Stomach (tissue), 9 donors: Measurements from ENCODE around the gene BPIFB6. TPM values are rescaled to one million over a fixed set of nuclear protein-coding genes. Genes with fewer than 3 reads are reported as not detected.

Experiments
- DNase-seq, 2 donors: peaks; one replicate each; pipeline versions ENCODE4 v3.0.0 to v3.0.0-alpha.2; 2013 to 2019
- H3K27ac ChIP-seq, 5 donors: fragments of 200-600 bp in 4 of 5; sonication (generic) in 4 of 5; one replicate each; pipeline ENCODE4 v1.5.1; 2013 to 2019; ENCODE audit warnings: mild to moderate bottlenecking in 1 of 5, moderate library complexity in 1 of 5
- H3K27me3 ChIP-seq, 3 donors: fragments of 200-600 bp; sonication (generic); one replicate each; pipeline ENCODE4 v1.5.1; 2017 to 2019; ENCODE audit warnings: mixed run types in 1 of 3
- H3K36me3 ChIP-seq, 4 donors: fragments of 200-600 bp; sonication (generic); 1 replicate in 3 of 4; 2 replicates in 1 of 4; pipeline ENCODE4 v1.5.1; 2016 to 2019
- H3K4me1 ChIP-seq, 4 donors: fragments of 200-600 bp; sonication (generic); one replicate each; pipeline ENCODE4 v1.5.1; 2016 to 2019
- H3K4me3 ChIP-seq, 4 donors: fragments of 200-600 bp; sonication (generic) in 3 of 4; one replicate each; pipeline ENCODE4 v1.5.1; 2016 to 2019; ENCODE audit warnings: mild to moderate bottlenecking in 1 of 4
- H3K9me3 ChIP-seq, 4 donors: fragments of 200-600 bp; sonication (generic); one replicate each; pipeline ENCODE4 v1.5.1; 2016 to 2019
- CTCF ChIP-seq, 7 experiments: fragments of 450-650 bp in 4 of 7; fragments of 200-600 bp in 3 of 7; sonication (generic) in 3 of 7; IDR thresholded peaks; one replicate each; pipeline ENCODE4 v1.5.1; 2016 to 2019; ENCODE audit warnings: antibody characterized with exemption in 7 of 7, control low read depth in 2 of 7, mild to moderate bottlenecking in 1 of 7
- EP300 ChIP-seq: sonication (generic); formaldehyde crosslinking; IDR thresholded peaks from one replicate; pipeline ENCODE4 v1.6.1; 2017; ENCODE audit warnings: antibody characterized with exemption
- POLR2A ChIP-seq, 4 donors: fragments of 450-650 bp; IDR thresholded peaks; one replicate each; pipeline ENCODE4 v1.6.1; 2016; ENCODE audit warnings: antibody characterized with exemption in 4 of 4, control low read depth in 2 of 4, mild to moderate bottlenecking in 1 of 4, moderate library complexity in 1 of 4
- POLR2AphosphoS5 ChIP-seq, 3 donors: sonication (generic); formaldehyde crosslinking; IDR thresholded peaks; one replicate each; pipeline ENCODE4 v1.6.1; 2016; ENCODE audit warnings: antibody characterized with exemption in 3 of 3
- WGBS, 5 donors: extraction: QIAGEN DNeasy Blood & Tissue Kit in 3 of 5; methylation state at CpG; one replicate each; pipeline versions ENCODE4 v1.1.5 to v1.1.7; 2013 to 2018; 5-methylcytosine and 5-hydroxymethylcytosine counted together
- intact Hi-C: fragments of 100-400 bp; cut with DNase I; formaldehyde crosslinking; loops from one replicate; pipeline ENCODE4 v1.15.1; 2023; ENCODE audit warnings: low total_unique reads
- polyA plus RNA-seq, 3 donors: library from polyadenylated mRNA; stranded (reverse); fragments of 200-250 nt; gene quantifications; one replicate each; pipeline ENCODE4 v1.2.3, GENCODE V29; 2013
- total RNA-seq, 5 donors: library from RNA; depleted of rRNA; stranded (reverse); fragments of >200 nt; gene quantifications; one replicate each; pipeline versions ENCODE4 v1.1.0 to v1.2.3, GENCODE V29; 2014 to 2016
- donor health status: healthy with polysubstance abuse.
- donor health status: Bipolar disorder and iron deficiency.
- donor health status: healthy.

The BPIFB6 gene
- total and polyA plus RNA-seq, 8 donors: not detected

- DNase-seq: no peak
- Histone ChIP-seq H3K4me1 (peaks cover 0 to 3% (median 0%) of the 10 kb centered on the region in 4 donors), H3K36me3 (no peaks in the 10 kb centered on the region), H3K4me3 (no peak overlapping the region), H3K27me3 (peaks cover 0 to 8% (median 0%) of the 10 kb centered on the region in 3 donors), H3K9me3 (no peaks in the 10 kb centered on the region), H3K27ac (no peak overlapping the region)
- intact Hi-C loops: loop anchor here (10.0 kb wide), 1 partner anchor 123 kb away; the partner anchor contains the start of gene BPIFA3
- no peak for TF ChIP-seq EP300
- TF ChIP-seq POLR2AphosphoS5 (IDR thresholded peaks at IDR 0.05): no peak
- TF ChIP-seq POLR2A (IDR thresholded peaks at IDR 0.05): no peak
- TF ChIP-seq CTCF (IDR thresholded peaks at IDR 0.05): no peak
- 87 to 90% (median 90%) methylated on average over 3 of the region's 3 CpGs for WGBS, 5 donors
Observed at GRCh38 chr20:33091693-33092092, 60.2 kb downstream of the BPIFB6 start.

- Histone ChIP-seq H3K27me3 (peaks cover 0 to 8% (median 0%) of the 10 kb centered on the region in 3 donors), H3K4me3 (no peak overlapping the region), H3K9me3 (no peaks in the 10 kb centered on the region), H3K36me3 (no peaks in the 10 kb centered on the region), H3K4me1 (peaks cover 0 to 10% (median 0%) of the 10 kb centered on the region in 4 donors), H3K27ac (no peak overlapping the region)
- no peak for TF ChIP-seq CTCF (IDR thresholded peaks at IDR 0.05)
- TF ChIP-seq EP300: no peak
- TF ChIP-seq POLR2A (IDR thresholded peaks at IDR 0.05): no peak
- TF ChIP-seq POLR2AphosphoS5 (IDR thresholded peaks at IDR 0.05): no peak
- 87 to 94% (median 92%) methylated on average over 3 of the region's 3 CpGs for WGBS, 5 donors
- DNase-seq: no peak
- intact Hi-C loops: loop anchor here (10.0 kb wide), 1 partner anchor 122 kb away; the partner anchor contains the start of gene BPIFA3
Observed at GRCh38 chr20:33092361-33092760, 60.9 kb downstream of the BPIFB6 start.

GRCh38 chr20:33093074-33093473 is 61.6 kb downstream of the BPIFB6 start:
- no peak overlapping the region for H3K27ac ChIP-seq
- H3K4me3 ChIP-seq: no peak overlapping the region
- H3K9me3 ChIP-seq: no peaks in the 10 kb centered on the region
- intact Hi-C loops: loop anchor here (10.0 kb wide), 1 partner anchor 122 kb away; the partner anchor contains the start of gene BPIFA3
- peaks cover 0 to 8% (median 0%) of the 10 kb centered on the region in 3 donors for H3K27me3 ChIP-seq
- H3K4me1 ChIP-seq: peaks cover 0 to 10% (median 0%) of the 10 kb centered on the region in 4 donors
- DNase-seq: no peak
- 82 to 87% (median 85%) methylated on average over 1 of the region's 1 CpG for WGBS, 5 donors
- TF ChIP-seq POLR2A (IDR thresholded peaks at IDR 0.05) (no peak), CTCF (IDR thresholded peaks at IDR 0.05) (no peak), POLR2AphosphoS5 (IDR thresholded peaks at IDR 0.05) (no peak), EP300 (no peak)
- H3K36me3 ChIP-seq: no peaks in the 10 kb centered on the region

GRCh38 chr20:33093582-33093981 is 62.1 kb downstream of the BPIFB6 start:
- H3K27me3 ChIP-seq: peaks cover 0 to 8% (median 0%) of the 10 kb centered on the region in 3 donors
- no peak overlapping the region for H3K27ac ChIP-seq
- TF ChIP-seq EP300: no peak
- no peaks in the 10 kb centered on the region for H3K9me3 ChIP-seq
- intact Hi-C loops: loop anchor here (10.0 kb wide), 1 partner anchor 121 kb away; the partner anchor contains the start of gene BPIFA3
- H3K36me3 ChIP-seq: no peaks in the 10 kb centered on the region
- 0 to 65% (median 56%) methylated on average over 1 of the region's 1 CpG for WGBS, 5 donors
- no peak for DNase-seq
- peaks cover 0 to 10% (median 0%) of the 10 kb centered on the region in 4 donors for H3K4me1 ChIP-seq
- H3K4me3 ChIP-seq: no peak overlapping the region

Other genes starting within 250 kb of the BPIFB6 start
- gene MAPRE1, start 211.7 kb upstream of the BPIFB6 start, total RNA-seq: 100 to 1,000 TPM in 1 of 5 donors, 10 to 100 TPM in 4; 24.5 to 143 (median 62.2) TPM
- gene MAPRE1, start 211.7 kb upstream of the BPIFB6 start, polyA plus RNA-seq: 10 to 100 TPM; 26.3 to 57.9 (median 49.7) TPM
- under 1 TPM in 2 of 5 donors, not detected in 3; 0.18 to 0.45 TPM for gene EFCAB8, start 172.7 kb upstream of the BPIFB6 start, total RNA-seq
- not detected for gene EFCAB8, start 172.7 kb upstream of the BPIFB6 start, polyA plus RNA-seq
- gene SUN5, start 27.2 kb upstream of the BPIFB6 start, total RNA-seq: not detected
- not detected for gene SUN5, start 27.2 kb upstream of the BPIFB6 start, polyA plus RNA-seq
- not detected for gene BPIFB2, start 23.9 kb upstream of the BPIFB6 start, total RNA-seq
- gene BPIFB2, start 23.9 kb upstream of the BPIFB6 start, polyA plus RNA-seq: 1 to 10 TPM in 1 of 3 donors, not detected in 2; 3.3 TPM
- gene BPIFB3, start 22.3 kb downstream of the BPIFB6 start, total RNA-seq: not detected
- not detected for gene BPIFB3, start 22.3 kb downstream of the BPIFB6 start, polyA plus RNA-seq
- gene BPIFB4, start 48.0 kb downstream of the BPIFB6 start, total RNA-seq: not detected
- not detected for gene BPIFB4, start 48.0 kb downstream of the BPIFB6 start, polyA plus RNA-seq
- gene BPIFA2, start 136.5 kb downstream of the BPIFB6 start, total RNA-seq: not detected
- not detected for gene BPIFA2, start 136.5 kb downstream of the BPIFB6 start, polyA plus RNA-seq
- gene BPIFA3, start 185.7 kb downstream of the BPIFB6 start, total RNA-seq: not detected
- not detected for gene BPIFA3, start 185.7 kb downstream of the BPIFB6 start, polyA plus RNA-seq
- gene BPIFA1, start 204.3 kb downstream of the BPIFB6 start, total RNA-seq: under 1 TPM in 1 of 5 donors, not detected in 4; 0.72 TPM
- not detected for gene BPIFA1, start 204.3 kb downstream of the BPIFB6 start, polyA plus RNA-seq